BE2C (cell line): ENCODE data around the gene CTNNB1.
A peak's percentile ranks its signal among the peaks of the same experiment; 100 is the strongest.

Source experiments
- DNase-seq: peaks from one replicate; pipeline ENCODE4 v3.0.0-alpha.2; 2020
- H3K27me3 ChIP-seq: fragments of 250-450 bp; sonication (Bioruptor Pico); 2 replicates; pipeline ENCODE4 v1.5.1; 2020; ENCODE audit warnings: mild to moderate bottlenecking
- H3K36me3 ChIP-seq: fragments of 250-450 bp; sonication (Bioruptor Pico); 2 replicates; pipeline ENCODE4 v1.5.1; 2020; ENCODE audit warnings: mild to moderate bottlenecking
- H3K4me1 ChIP-seq: fragments of 250-450 bp; sonication (Bioruptor Pico); 2 replicates; pipeline ENCODE4 v1.5.1; 2020
- H3K4me3 ChIP-seq: 2 replicates; pipeline ENCODE4 v1.5.1; 2011; ENCODE audit warnings: low read depth, low read length
- H3K9me3 ChIP-seq: fragments of 250-450 bp; sonication (Bioruptor Pico); 2 replicates; pipeline ENCODE4 v1.5.1; 2020
- TF ChIP-seq, protein P1 (sequence below): IDR thresholded peaks from 2 replicates; pipeline ENCODE4 v1.5.1; 2012; ENCODE audit warnings: mild to moderate bottlenecking, low read depth, low read length

CTNNB1 gene

DNA sequence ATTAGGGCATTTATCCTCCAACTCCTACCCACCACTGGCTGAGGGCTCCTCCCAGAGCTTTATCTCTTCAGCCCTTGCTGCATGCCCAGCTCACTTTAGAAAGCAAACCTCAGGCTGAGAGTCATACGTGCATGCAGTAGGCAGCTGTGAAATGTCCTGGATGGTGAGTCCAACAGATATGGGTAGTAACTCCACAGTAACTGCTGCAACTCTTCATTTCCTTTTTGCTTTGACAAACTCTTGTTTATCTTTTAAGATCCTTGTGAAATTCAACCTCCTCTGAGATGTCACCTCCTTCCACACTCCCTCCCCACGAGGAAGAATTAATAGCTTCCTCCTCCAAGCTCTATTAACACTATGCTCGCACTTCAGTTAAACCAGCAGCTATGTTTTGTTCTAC, 35.9 kb upstream of the CTNNB1 start:
- Histone ChIP-seq H3K36me3 (no peaks in the 10 kb centered on the region), H3K27me3 (no peaks in the 10 kb centered on the region), H3K4me1 (no peaks in the 10 kb centered on the region), H3K9me3 (no peaks in the 10 kb centered on the region), H3K4me3 (no peak overlapping the region)
- DNase-seq: no peak
- TF ChIP-seq, protein P1, sequence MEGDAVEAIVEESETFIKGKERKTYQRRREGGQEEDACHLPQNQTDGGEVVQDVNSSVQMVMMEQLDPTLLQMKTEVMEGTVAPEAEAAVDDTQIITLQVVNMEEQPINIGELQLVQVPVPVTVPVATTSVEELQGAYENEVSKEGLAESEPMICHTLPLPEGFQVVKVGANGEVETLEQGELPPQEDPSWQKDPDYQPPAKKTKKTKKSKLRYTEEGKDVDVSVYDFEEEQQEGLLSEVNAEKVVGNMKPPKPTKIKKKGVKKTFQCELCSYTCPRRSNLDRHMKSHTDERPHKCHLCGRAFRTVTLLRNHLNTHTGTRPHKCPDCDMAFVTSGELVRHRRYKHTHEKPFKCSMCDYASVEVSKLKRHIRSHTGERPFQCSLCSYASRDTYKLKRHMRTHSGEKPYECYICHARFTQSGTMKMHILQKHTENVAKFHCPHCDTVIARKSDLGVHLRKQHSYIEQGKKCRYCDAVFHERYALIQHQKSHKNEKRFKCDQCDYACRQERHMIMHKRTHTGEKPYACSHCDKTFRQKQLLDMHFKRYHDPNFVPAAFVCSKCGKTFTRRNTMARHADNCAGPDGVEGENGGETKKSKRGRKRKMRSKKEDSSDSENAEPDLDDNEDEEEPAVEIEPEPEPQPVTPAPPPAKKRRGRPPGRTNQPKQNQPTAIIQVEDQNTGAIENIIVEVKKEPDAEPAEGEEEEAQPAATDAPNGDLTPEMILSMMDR: no peak

DNA sequence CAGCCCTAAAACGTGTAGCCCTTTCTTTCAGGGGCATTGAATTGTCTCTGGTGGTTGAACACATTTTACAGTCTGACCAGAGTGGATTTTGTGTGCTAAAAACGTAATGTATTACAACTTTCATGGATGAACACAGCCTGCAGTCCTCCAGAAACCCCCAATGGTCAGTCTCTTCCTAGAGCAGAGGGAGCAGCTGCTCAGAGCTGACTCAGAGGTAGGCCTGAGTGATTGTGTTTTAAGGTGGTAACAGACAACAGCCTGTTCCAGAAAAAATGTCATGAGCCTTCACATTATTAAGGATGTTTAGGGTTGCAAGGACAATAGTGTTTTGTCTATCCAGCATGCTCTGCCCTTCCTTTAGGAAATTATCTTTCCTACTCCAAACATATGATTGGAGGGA, 34.5 kb upstream of the CTNNB1 start:
- H3K9me3 ChIP-seq: no peaks in the 10 kb centered on the region
- no peaks in the 10 kb centered on the region for H3K36me3 ChIP-seq
- H3K4me3 ChIP-seq: no peak overlapping the region
- TF ChIP-seq, protein P1: no peak
- H3K27me3 ChIP-seq: no peaks in the 10 kb centered on the region
- no peaks in the 10 kb centered on the region for H3K4me1 ChIP-seq
- no peak for DNase-seq

DNA sequence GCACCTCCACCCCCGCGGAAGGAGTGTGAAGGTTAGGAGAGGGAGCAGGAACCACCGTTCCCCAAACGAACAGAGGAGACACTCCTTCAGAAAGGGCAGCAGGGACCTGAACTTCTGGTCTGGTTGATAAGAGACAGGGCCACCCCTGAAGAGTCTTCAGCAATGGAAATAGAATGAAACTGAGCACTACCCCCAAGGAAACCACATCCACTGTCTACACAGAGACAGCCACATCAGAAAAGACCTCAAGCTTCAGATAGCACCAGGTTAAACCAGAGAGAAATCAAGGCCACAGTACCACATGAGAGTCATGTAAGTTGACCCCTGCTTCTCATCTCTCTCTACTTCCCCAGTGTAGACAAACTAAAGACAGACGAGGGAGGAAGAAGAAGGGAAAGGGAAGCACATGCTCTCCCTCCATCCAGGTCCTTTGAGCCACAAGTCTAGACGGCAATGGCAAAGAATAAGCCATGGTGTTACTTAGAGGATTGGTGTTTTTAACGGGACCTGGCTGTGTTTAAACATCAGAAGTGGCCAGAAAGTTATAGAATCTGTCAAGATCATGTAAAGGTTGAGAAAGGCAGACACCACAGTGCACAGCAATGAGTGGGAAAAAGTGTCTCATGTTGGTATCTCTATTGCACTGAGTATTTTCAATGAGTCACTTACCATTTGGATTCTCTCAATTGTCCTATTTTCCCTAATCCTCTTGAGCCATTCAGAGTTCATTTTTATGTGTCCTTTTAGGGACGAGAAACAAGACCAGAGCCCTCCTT, 31.4 kb upstream of the CTNNB1 start:
- Histone ChIP-seq H3K36me3 (no peaks in the 10 kb centered on the region), H3K4me1 (no peaks in the 10 kb centered on the region), H3K9me3 (no peaks in the 10 kb centered on the region), H3K4me3 (no peak overlapping the region), H3K27me3 (no peaks in the 10 kb centered on the region)
- DNase-seq: no peak
- TF ChIP-seq, protein P1: no peak

DNA sequence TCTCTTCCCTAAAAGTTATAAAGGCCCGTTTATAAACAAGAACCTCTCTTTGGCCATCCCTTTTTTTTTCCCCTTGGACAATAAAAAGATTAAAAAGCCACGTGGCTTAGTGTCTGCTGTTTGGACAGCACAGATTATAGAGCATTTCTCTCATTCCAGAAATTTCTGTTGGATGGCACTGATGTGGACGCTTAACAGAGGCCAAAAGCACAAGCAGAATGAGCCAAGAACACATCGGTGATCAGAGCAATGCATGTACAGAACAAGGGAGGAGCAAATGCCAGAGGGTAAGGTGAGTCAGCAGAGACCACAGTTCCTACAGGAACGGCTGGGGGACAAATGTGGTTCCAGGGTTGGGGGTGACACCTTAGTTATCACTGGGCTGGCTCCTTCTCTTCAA, 30.3 kb upstream of the CTNNB1 start:
- Histone ChIP-seq H3K9me3 (no peaks in the 10 kb centered on the region), H3K27me3 (no peaks in the 10 kb centered on the region), H3K36me3 (no peaks in the 10 kb centered on the region), H3K4me3 (no peak overlapping the region), H3K4me1 (no peaks in the 10 kb centered on the region)
- no peak for DNase-seq
- TF ChIP-seq, protein P1: no peak

DNA sequence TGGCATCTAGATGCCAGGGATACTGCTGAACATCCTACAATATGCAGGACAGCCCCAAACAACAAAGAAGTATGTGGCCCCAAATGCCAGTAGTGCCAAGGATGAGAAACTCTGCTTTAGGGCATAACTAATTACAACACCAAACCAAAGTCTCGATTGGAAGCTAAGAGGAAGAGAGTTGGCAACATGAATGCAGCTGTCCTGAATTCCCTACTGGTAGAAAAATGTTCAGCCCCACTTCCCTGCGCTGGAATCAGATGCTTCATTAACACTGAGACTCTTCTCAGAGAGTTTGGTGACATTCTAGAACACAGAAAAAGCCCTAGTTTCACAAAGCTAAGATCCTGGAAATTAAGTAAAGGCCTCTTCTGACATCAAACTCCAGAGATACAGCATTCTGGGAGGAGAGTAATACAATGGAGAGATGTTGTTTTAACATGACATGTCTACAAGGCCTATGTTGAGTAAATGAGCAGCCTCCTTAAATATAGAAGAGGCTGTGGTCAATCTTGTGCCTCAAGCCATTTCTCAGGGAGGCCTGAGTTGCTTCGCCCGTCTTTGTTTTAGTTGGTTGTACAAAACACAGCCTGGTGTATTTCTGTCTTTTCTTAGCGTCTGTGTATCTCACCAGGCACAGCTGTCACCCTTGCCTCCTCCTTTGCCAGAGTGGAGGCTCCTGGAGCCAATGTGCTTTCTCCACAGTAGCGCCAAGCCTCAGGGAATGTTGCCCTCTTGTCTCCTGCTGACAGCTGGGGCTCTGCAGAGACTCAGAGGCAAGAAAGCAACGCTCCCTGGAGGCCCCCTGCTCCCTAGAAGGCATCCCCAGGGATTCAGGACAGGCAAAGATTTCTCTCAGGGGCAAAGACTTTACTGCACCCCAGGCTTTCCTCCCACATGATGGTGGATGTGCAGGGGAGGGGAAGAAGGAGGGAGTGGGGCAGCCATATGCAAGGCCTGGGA, 25.1 kb upstream of the CTNNB1 start:
- Histone ChIP-seq H3K36me3 (no peaks in the 10 kb centered on the region), H3K9me3 (no peaks in the 10 kb centered on the region), H3K4me3 (no peak overlapping the region), H3K4me1 (no peaks in the 10 kb centered on the region), H3K27me3 (no peaks in the 10 kb centered on the region)
- DNase-seq: peak; percentile 6
- TF ChIP-seq, protein P1: no peak
